ENCODE results near the gene CERS2.

CERS2 gene

DNA sequence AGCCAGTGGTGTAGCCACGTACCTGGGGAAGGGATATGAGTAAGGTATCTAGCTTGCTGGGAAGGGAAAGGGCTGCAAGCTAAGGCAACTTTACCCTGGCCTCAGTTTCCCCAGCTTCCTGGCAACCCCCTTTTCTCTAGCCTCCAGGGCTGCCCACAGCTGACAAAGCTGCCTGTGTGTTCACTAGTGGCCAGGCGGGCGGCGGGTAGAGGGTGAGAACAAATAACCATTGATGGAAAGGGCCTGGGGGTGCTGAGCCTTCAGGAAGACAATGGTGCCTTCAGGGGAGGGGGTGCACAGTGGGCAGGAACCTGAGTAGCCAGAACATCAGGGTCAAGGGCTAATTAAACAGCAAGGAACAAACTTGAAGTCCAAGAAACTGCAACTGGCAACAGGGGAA, 6.1 kb downstream of the CERS2 start:
- ChIA-PET POLR2A (no interaction called here), CTCF (interaction anchor here (1.0 to 4.2 kb wide), 4 partner anchors 11 to 46 kb away, joined by 3 to 35 read pairs (median 12); partner anchors contain the start of gene ANXA9)
- no peak overlapping the region for H3K4me3 ChIP-seq (ENCODE audit: low read depth, low read length)
- DNase-seq (ENCODE audit: low read depth, low spot score) = no peak
- TF ChIP-seq, protein P1, sequence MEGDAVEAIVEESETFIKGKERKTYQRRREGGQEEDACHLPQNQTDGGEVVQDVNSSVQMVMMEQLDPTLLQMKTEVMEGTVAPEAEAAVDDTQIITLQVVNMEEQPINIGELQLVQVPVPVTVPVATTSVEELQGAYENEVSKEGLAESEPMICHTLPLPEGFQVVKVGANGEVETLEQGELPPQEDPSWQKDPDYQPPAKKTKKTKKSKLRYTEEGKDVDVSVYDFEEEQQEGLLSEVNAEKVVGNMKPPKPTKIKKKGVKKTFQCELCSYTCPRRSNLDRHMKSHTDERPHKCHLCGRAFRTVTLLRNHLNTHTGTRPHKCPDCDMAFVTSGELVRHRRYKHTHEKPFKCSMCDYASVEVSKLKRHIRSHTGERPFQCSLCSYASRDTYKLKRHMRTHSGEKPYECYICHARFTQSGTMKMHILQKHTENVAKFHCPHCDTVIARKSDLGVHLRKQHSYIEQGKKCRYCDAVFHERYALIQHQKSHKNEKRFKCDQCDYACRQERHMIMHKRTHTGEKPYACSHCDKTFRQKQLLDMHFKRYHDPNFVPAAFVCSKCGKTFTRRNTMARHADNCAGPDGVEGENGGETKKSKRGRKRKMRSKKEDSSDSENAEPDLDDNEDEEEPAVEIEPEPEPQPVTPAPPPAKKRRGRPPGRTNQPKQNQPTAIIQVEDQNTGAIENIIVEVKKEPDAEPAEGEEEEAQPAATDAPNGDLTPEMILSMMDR (IDR thresholded peaks at IDR 0.05; ENCODE audit: insufficient read depth, low read length, missing control alignments) = no peak

DNA sequence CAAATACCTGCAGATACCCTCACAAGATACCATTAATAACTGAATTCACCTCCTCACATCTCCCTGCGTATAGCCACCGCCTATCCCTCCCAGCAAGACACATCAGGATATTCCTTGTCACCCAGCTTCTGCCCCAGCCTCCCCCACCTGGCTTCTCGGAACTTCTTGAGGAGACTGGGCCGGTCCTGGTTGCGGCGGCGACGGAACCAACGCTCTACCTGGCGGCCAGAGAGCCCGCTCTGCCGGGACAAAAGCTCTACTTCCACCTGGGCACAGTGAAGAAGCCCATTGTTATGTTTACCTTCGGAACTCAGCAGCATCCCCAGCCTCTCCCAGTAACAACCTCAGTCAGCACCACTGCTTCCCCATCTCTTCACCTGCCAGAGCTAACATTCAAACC, 6.7 kb downstream of the CERS2 start:
- H3K4me3 ChIP-seq (ENCODE audit: low read depth, low read length) = no peak overlapping the region
- DNase-seq (ENCODE audit: low read depth, low spot score) = no peak
- ChIA-PET CTCF (interaction anchor here (0.7 to 4.2 kb wide), 5 partner anchors 8 to 46 kb away, joined by 3 to 20 read pairs (median 3); no protein-coding TSS in a partner anchor), POLR2A (interaction anchor here (0.6 kb wide), 1 partner anchor 81 kb away, joined by 3 read pairs; the partner anchor contains the start of gene CTXND2)
- TF ChIP-seq, protein P1 (IDR thresholded peaks at IDR 0.05; ENCODE audit: insufficient read depth, low read length, missing control alignments) = no peak

DNA sequence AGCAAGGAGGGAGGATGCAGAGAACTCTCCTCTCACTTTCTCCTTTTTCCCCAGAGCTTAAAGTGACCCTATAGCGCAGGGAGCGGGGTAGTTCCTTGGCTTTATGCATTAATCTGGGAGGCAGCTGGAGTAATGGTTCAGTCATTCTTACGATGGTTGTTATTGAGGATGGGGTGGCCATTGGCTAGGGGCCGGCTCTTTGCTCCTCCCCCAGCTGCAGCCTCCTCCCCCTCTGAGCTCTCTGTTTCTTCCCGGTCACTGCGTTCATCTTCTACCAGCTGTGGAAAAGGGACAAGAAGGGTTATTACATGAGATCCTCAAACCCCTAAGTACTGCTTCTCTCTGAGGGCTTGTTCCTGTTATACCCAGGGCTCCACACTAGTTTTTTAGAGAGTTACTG, 8.6 kb downstream of the CERS2 start:
- DNase-seq (ENCODE audit: low read depth, low spot score) = no peak
- CTCF ChIA-PET = interaction anchor here (0.9 to 1.9 kb wide), 3 partner anchors 11 to 29 kb away, joined by 3 to 6 read pairs (median 4); no protein-coding TSS in a partner anchor
- H3K4me3 ChIP-seq (ENCODE audit: low read depth, low read length) = no peak overlapping the region
- POLR2A ChIA-PET = interaction anchor here (0.7 kb wide), 1 partner anchor 35 kb away, joined by 7 read pairs; no protein-coding TSS in a partner anchor
- TF ChIP-seq, protein P1 (IDR thresholded peaks at IDR 0.05; ENCODE audit: insufficient read depth, low read length, missing control alignments) = no peak

DNA sequence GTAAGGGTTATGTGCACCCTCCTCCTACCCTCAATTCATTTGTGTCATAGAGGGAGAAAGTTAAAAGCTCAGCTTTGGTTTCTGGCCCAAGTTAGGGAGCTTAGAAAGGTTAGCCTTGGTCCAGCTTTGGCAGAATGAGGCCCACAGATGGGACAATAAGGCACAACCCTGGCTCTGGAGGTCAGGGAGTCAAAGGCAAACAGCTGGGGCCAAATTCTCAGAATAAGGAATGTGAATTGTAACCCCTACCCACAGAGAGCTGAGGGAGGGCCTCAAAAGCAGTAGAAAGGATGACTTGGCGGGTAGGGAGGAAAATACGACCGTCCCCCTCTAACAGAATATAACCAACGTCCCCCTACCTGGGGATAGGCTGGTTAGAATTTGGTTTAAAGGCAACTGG, 9.0 kb downstream of the CERS2 start:
- ChIA-PET POLR2A (no interaction called here), CTCF (interaction anchor here (0.9 to 1.9 kb wide), 4 partner anchors 10 to 30 kb away, joined by 3 to 6 read pairs (median 4); no protein-coding TSS in a partner anchor)
- TF ChIP-seq, protein P1 (IDR thresholded peaks at IDR 0.05; ENCODE audit: insufficient read depth, low read length, missing control alignments) = no peak
- H3K4me3 ChIP-seq (ENCODE audit: low read depth, low read length) = no peak overlapping the region
- no peak for DNase-seq (ENCODE audit: low read depth, low spot score)

DNA sequence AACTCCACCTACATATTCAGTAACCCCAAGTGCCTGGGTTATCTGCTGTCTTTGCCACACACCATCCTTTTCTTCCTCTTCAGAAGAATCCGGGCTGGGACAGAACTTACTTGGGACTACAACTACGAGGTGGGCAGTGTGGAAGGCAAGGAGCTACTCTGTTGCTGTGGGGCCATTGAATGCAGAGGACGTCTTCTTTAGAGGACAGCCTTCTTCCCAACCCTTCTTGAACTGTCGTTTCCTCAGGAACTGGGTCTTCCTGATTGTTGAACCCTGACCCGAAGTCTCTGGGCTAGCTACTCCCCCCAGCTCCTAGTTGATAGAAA, 10.5 kb downstream of the CERS2 start:
- ChIA-PET CTCF (interaction anchor here (2.3 kb wide), 1 partner anchor 32 kb away, joined by 10 read pairs; no protein-coding TSS in a partner anchor), POLR2A (no interaction called here)
- H3K4me3 ChIP-seq (ENCODE audit: low read depth, low read length) = no peak overlapping the region
- TF ChIP-seq, protein P1 (IDR thresholded peaks at IDR 0.05; ENCODE audit: insufficient read depth, low read length, missing control alignments) = no peak
- no peak for DNase-seq (ENCODE audit: low read depth, low spot score)

DNA sequence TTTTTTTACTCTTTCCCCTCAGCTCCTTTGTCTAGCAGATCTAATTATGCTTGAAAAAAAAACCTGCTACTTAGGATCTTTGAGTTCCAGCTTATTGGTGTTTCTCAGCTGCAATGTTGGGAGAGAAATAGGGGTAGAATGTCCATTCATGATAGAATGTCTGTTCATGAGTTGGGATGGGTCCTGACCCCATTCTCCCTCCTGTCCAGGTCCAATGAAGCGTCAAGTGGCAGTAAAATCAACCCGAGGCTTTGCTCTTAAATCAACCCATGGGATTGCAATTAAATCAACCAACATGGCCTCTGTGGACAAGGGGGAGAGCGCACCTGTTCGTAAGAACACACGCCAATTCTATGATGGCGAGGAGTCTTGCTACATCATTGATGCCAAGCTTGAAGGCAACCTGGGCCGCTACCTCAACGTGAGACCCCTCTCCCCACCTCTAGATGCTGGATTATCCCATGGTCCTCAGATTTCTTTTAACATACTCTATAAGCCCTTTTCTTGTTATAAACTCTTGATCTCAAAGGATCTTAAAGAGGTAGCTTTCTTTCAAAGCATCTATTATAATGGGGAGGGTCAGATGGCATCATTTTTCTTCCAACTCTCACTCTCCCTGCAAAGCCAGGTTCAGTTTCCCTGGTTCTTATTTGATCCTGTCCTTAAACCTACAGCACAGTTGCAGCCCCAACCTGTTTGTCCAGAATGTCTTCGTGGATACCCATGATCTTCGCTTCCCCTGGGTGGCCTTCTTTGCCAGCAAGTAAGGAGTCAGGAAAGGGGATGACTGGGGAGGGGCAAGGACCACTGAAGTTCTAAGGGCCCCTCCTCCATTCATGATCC, 11.1 kb downstream of the CERS2 start:
- DNase-seq (ENCODE audit: low read depth, low spot score) = no peak
- H3K4me3 ChIP-seq (ENCODE audit: low read depth, low read length) = no peak overlapping the region
- CTCF ChIA-PET = interaction anchor here (1.3 to 2.3 kb wide), 2 partner anchors 32 to 43 kb away, joined by 3 to 10 read pairs; partner anchors contain the start of gene MINDY1
- TF ChIP-seq, protein P1 (IDR thresholded peaks at IDR 0.05; ENCODE audit: insufficient read depth, low read length, missing control alignments) = no peak
- POLR2A ChIA-PET = interaction anchor here (0.6 to 0.7 kb wide), 2 partner anchors 10 to 806 kb away, joined by 3 read pairs; no protein-coding TSS in a partner anchor
